Measurements from ENCODE around the gene HOXB3.

Gene HOXB3

DNA sequence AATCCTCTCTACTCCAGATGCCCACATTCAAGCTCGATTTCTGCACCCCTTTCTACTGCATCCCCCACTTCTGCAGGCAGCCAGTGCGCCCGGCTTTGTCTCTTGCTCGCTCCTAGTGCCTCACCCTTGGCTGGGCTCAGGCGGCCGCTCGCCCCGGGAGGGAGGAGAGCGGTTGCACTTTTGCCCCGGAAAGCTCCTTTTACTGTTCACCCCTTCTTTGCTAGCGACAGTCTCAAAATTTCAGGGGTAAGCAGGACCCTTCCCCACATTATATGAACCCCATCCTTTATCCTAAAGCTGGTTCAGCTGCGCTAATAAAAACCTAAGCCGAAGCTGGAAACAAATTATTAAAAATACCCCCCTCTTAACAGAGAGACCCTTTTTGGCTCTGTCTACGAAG lies 2.5 kb upstream of the HOXB3 start:
- TF ChIP-seq, protein P1, sequence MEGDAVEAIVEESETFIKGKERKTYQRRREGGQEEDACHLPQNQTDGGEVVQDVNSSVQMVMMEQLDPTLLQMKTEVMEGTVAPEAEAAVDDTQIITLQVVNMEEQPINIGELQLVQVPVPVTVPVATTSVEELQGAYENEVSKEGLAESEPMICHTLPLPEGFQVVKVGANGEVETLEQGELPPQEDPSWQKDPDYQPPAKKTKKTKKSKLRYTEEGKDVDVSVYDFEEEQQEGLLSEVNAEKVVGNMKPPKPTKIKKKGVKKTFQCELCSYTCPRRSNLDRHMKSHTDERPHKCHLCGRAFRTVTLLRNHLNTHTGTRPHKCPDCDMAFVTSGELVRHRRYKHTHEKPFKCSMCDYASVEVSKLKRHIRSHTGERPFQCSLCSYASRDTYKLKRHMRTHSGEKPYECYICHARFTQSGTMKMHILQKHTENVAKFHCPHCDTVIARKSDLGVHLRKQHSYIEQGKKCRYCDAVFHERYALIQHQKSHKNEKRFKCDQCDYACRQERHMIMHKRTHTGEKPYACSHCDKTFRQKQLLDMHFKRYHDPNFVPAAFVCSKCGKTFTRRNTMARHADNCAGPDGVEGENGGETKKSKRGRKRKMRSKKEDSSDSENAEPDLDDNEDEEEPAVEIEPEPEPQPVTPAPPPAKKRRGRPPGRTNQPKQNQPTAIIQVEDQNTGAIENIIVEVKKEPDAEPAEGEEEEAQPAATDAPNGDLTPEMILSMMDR (IDR thresholded peaks at IDR 0.05): no peak
- TF ChIP-seq ZFX (IDR thresholded peaks at IDR 0.05; ENCODE audit: borderline replicate concordance): no peak
- H3K27ac ChIP-seq: no peak overlapping the region

DNA sequence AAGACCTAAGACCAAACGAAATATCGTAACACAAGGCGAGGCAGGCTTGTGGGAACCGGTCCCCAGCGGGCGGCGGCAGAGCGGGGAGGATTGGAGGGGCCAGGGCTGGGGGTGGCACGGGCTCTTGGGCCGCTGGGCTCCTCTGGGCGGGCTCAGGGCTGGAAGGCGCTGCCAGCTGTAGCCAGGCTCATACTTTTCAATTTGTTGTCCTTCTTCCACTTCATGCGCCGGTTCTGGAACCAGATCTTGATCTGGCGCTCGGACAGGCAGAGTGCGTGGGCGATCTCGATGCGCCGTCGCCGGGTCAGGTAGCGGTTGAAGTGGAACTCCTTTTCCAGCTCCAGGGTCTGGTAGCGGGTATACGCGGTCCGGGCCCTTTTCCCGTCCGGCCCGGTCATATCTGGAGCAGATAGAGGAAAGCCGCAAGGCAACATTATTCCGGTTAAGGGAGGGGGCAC lies 2.0 kb upstream of the HOXB3 start:
- TF ChIP-seq ZFX (IDR thresholded peaks at IDR 0.05; ENCODE audit: borderline replicate concordance): no peak
- no peak overlapping the region for H3K27ac ChIP-seq

DNA sequence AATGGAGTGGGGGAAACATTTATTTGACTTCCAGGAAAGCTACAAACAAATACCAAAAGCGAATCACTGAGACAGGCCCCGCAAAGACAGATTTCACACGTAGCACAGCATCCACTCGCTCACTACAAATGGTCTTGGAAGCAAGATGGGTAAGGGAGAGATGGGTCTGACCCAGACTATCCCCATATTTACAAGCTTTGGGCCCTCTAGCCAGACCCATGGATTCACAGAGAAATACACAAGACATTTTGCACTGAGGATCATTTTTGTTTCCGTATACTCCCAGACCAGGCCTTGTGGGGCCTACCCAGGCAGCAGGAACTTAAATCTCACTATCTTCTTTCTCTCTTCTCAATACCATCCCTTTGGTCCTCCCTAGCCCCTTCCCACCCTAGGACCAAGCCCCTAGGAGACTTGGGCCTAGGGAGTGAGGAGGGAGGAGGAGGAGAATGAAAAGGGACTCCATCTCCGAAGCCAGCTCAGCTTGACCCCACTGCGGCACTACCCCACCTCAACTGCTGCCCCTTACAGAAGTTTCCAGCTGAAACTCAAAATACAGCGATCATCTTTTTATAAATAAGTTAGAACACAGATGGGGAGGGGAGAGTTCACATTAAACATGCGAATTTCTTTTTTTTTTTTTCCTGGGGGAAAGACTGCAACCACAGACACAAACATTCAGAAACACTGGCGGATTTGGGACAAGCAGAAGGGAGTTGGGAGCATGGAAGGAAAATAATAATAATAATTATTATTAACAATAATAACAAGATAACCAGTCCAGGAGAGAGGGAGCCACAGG lies 1.4 kb upstream of the HOXB3 start:
- no peak for TF ChIP-seq ZFX (IDR thresholded peaks at IDR 0.05; ENCODE audit: borderline replicate concordance)
- TF ChIP-seq, protein P1 (IDR thresholded peaks at IDR 0.05): no peak
- no peak overlapping the region for H3K27ac ChIP-seq

DNA sequence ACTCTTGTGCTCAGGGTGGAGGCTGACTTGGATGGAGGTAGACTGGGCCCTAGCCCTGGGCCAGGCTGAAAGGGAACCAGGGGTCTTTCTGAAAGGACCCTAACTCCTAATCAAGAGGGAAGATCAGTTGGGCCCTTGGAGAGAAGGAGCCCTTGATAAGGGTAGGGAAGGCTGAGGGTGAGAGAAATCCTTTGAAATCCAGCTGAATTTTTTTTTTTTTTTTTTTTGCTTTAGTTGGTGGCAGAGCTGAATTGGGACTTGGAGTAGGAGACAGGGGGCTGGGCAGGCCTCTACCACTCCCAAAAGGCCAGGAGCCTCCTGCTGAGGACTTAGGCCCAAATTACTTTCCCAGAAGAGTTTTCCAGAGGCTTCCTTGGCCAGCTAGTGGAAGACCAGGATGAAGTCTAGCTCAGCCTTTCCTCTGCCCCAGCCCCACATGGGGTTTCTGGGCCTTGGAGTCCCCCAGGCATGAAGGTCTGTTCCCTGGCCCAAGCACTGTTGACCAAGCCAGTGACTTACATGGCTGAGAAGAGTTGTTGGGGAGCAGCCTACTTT lies 643 bp upstream of the HOXB3 start:
- H3K27ac ChIP-seq: no peak overlapping the region
- TF ChIP-seq, protein P1 (IDR thresholded peaks at IDR 0.05): no peak
- TF ChIP-seq ZFX (IDR thresholded peaks at IDR 0.05; ENCODE audit: borderline replicate concordance): no peak

DNA sequence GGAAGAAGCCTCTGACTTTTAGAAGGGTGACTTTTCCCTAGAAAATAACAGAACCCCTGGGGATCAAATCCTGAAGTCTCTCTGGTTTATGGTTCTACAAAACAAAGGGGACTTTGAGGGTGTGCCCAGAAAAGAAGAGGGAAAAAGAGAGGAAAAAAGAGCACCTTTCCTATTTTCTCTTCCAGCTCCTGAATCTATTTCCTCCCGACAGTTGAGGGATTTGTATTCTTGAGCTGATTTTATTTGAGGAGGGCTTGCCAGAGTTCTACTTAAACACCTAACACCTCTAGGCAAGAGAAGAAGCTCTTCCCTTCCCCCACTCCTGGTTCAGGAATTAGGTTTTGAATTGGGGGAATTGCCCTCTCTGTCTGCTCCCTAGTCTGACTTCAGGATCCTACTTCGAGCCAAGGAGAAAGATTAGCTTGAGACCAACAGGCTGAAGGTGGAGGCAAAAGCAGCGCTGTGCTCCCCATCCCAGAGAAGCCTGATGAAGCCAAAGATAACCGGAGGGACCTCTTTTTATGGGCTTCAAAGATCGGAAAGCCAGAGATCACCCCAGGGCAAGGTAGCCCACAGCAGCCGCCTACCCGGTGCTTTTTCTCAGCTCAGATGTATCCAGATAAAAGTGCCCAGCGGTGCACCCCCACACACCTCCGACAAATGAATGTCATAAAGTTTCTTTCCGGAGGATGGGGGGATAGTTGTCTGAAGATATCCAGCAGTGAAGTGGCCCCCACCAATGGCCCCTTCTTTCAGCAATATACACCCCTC lies 796 bp downstream of the HOXB3 start:
- TF ChIP-seq, protein P1 (IDR thresholded peaks at IDR 0.05): no peak
- TF ChIP-seq ZFX (IDR thresholded peaks at IDR 0.05; ENCODE audit: borderline replicate concordance): no peak
- H3K27ac ChIP-seq: 0 out of 2 replicates have a peak overlapping the region, but pooled peaks have one; percentile 35

DNA sequence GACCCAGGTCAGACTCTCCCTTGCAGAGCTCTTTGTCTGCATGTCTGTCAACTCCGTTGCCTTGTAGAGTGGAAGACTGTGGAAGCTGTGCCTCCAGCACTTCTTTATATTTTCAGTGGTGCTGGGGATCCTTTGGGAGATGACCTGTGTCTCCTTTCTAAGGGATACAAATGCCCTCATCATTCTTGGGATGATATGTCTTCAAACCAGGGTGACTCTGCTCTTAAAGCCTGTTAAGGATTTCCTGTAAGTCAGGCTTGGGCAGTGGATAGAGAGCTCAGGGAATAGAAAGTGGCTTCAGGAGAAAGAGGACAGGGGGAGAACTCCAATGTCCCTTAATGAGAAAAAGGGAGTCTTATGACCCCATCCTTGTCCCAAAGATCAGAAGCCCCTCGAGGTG lies 1.5 kb downstream of the HOXB3 start:
- peak overlapping the region; percentile 35; the same call in 1 of the 2 replicates for H3K27ac ChIP-seq
- TF ChIP-seq ZFX (IDR thresholded peaks at IDR 0.05; ENCODE audit: borderline replicate concordance): no peak
- TF ChIP-seq, protein P1 (IDR thresholded peaks at IDR 0.05): no peak

DNA sequence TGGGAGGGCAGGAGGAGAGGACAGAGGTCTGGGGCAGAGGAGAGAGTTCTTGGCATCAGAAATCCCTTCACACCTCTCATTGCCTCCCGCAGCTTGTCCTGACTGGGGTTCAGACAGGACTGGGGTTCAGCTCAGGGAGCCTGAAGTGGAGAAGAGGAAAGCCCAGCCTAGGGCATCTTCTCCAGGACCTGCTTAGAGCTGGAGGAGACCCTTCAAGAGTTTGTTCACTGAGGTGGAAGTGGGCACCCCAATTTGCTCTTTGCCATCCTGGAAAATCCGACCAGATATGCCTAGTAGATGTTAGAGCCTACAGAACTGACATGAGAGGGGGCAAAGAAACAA lies 2.0 kb downstream of the HOXB3 start:
- no peak for TF ChIP-seq ZFX (IDR thresholded peaks at IDR 0.05; ENCODE audit: borderline replicate concordance)
- TF ChIP-seq, protein P1 (IDR thresholded peaks at IDR 0.05): no peak
- peak overlapping the region; percentile 35 for H3K27ac ChIP-seq

All from 22Rv1 (cell line).